Esophagus squamous epithelium (tissue), 4 donors: ENCODE results near the gene GSC2.

ENCODE experiments used
- POLR2A ChIP-seq, 4 donors: fragments of 450-650 bp; IDR thresholded peaks; one replicate each; pipeline ENCODE4 v1.6.1; 2017; ENCODE audit warnings: antibody characterized with exemption in 4 of 4, mild to moderate bottlenecking in 4 of 4, moderate library complexity in 3 of 4
- TF ChIP-seq, protein P1 (sequence below), 6 experiments: fragments of 450-650 bp in 4 of 6; fragments of 200-600 bp in 2 of 6; sonication (generic) in 2 of 6; IDR thresholded peaks; one replicate each; pipeline ENCODE4 v1.5.1; 2016 to 2019; ENCODE audit warnings: antibody characterized with exemption in 6 of 6, mild to moderate bottlenecking in 4 of 6, moderate library complexity in 4 of 6

DNA sequence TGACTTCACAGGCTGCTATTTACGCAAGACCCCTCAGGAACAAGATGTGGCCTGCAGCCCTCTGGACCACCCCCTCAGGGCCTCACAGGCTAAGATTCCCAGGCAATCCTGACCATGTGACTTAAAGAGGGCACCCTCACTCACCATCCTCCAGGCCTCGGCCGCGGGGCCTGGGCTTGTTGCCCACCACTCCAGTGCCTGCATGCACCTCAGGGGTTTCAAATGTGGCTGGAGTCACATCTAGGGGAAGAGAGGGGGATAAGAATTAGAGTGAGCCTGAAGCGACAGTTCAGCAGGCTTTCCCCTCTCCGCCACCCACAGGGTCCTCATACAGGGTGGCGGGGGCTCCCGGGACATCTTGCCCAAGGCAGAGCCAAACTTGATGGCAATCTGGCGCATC, 7.7 kb downstream of the GSC2 start:
- TF ChIP-seq, protein P1, sequence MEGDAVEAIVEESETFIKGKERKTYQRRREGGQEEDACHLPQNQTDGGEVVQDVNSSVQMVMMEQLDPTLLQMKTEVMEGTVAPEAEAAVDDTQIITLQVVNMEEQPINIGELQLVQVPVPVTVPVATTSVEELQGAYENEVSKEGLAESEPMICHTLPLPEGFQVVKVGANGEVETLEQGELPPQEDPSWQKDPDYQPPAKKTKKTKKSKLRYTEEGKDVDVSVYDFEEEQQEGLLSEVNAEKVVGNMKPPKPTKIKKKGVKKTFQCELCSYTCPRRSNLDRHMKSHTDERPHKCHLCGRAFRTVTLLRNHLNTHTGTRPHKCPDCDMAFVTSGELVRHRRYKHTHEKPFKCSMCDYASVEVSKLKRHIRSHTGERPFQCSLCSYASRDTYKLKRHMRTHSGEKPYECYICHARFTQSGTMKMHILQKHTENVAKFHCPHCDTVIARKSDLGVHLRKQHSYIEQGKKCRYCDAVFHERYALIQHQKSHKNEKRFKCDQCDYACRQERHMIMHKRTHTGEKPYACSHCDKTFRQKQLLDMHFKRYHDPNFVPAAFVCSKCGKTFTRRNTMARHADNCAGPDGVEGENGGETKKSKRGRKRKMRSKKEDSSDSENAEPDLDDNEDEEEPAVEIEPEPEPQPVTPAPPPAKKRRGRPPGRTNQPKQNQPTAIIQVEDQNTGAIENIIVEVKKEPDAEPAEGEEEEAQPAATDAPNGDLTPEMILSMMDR (IDR thresholded peaks at IDR 0.05) = no peak
- no peak for TF ChIP-seq POLR2A (IDR thresholded peaks at IDR 0.05)
